ENCODE measurements around the gene NPRL2. TPM values are rescaled to one million over a fixed set of nuclear protein-coding genes. Genes with fewer than 3 reads are reported as not detected.

NPRL2 gene
- total and polyA plus RNA-seq, 9 of the 15 experiments (the other 6 are each of a cell fraction or from before 2014, with no cell fraction given), result 17.4 to 40.4 (median 24.4) TPM

GRCh38 chr3:50350527-50351322 lies at the start of gene NPRL2, which contains the start of gene CYB561D2 (continued):
- TF ChIP-seq SIN3A (IDR thresholded peaks at IDR 0.05; ENCODE audit: borderline replicate concordance in 2 of 2, control insufficient read depth in 1 of 2, low read depth in 2 of 2, low read length in 2 of 2) (peak; percentile 70 to 87; a peak in 2 of 4 replicates), FOXJ3 (CRISPR knock-in tag; IDR thresholded peaks at IDR 0.05) (no peak), ZC3H11A (IDR thresholded peaks at IDR 0.05; ENCODE audit: low read depth, low read length) (no peak), ZNF830 (CRISPR knock-in tag; IDR thresholded peaks at IDR 0.05) (no peak), NFATC3 (IDR thresholded peaks at IDR 0.05) (no peak), ZFP1 (CRISPR knock-in tag; IDR thresholded peaks at IDR 0.05) (no peak), ZNF589 (CRISPR knock-in tag; IDR thresholded peaks at IDR 0.05; ENCODE audit: low read depth) (0 out of 2 replicates have a peak, but pooled peaks have one; percentile 47), ZBTB1 (CRISPR knock-in tag; IDR thresholded peaks at IDR 0.05; ENCODE audit: borderline replicate concordance, low read depth) (no peak), CHD2 (IDR thresholded peaks at IDR 0.05; ENCODE audit: low read depth, low read length) (peak; percentile 59; the same call in 1 of the 2 replicates), WHSC1 (IDR thresholded peaks at IDR 0.05; ENCODE audit: low read length) (no peak), ZNF436 (CRISPR knock-in tag; IDR thresholded peaks at IDR 0.05) (no peak), ZNF24 (IDR thresholded peaks at IDR 0.05) (no peak), TOE1 (IDR thresholded peaks at IDR 0.05; ENCODE audit: borderline replicate concordance) (no peak), TOE1 (CRISPR knock-in tag; IDR thresholded peaks at IDR 0.05; ENCODE audit: borderline replicate concordance, low read depth) (0 out of 2 replicates have a peak, but pooled peaks have one; percentile 51), ZNF143 (CRISPR knock-in tag; IDR thresholded peaks at IDR 0.05) (peak; percentile 100), BRD9 (IDR thresholded peaks at IDR 0.05; ENCODE audit: low read depth, partially characterized antibody) (no peak), SRSF1 (IDR thresholded peaks at IDR 0.05; ENCODE audit: low read depth, low read length) (no peak), ZNF121 (CRISPR knock-in tag; conservative IDR thresholded peaks at IDR 0.05) (no peak), TCF15 (CRISPR knock-in tag; IDR thresholded peaks at IDR 0.05) (no peak), TBP (optimal IDR thresholded peaks at IDR 0.05; ENCODE audit: low read depth, low read length) (peak; percentile 46), ZBTB8A (IDR thresholded peaks at IDR 0.05; ENCODE audit: partially characterized antibody) (no peak), ZFX (CRISPR knock-in tag; IDR thresholded peaks at IDR 0.05) (peak; percentile 75), KDM2B (CRISPR knock-in tag; IDR thresholded peaks at IDR 0.05) (no peak; the same call in 1 of the 2 replicates), HMGN3 (IDR thresholded peaks at IDR 0.05; ENCODE audit: borderline replicate concordance, extremely low read depth, insufficient read length, low read depth, low read length) (peak; percentile 55), FOXM1 (IDR thresholded peaks at IDR 0.05; ENCODE audit: low read depth) (no peak), FOXM1 (CRISPR knock-in tag; IDR thresholded peaks at IDR 0.05; ENCODE audit: low read depth) (no peak)
- TF ChIP-seq, protein P1, sequence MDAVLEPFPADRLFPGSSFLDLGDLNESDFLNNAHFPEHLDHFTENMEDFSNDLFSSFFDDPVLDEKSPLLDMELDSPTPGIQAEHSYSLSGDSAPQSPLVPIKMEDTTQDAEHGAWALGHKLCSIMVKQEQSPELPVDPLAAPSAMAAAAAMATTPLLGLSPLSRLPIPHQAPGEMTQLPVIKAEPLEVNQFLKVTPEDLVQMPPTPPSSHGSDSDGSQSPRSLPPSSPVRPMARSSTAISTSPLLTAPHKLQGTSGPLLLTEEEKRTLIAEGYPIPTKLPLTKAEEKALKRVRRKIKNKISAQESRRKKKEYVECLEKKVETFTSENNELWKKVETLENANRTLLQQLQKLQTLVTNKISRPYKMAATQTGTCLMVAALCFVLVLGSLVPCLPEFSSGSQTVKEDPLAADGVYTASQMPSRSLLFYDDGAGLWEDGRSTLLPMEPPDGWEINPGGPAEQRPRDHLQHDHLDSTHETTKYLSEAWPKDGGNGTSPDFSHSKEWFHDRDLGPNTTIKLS (IDR thresholded peaks at IDR 0.05; ENCODE audit: borderline replicate concordance, low read depth), result peak; percentile 89; the same call in 1 of the 2 replicates
- TF ChIP-seq, protein P2, sequence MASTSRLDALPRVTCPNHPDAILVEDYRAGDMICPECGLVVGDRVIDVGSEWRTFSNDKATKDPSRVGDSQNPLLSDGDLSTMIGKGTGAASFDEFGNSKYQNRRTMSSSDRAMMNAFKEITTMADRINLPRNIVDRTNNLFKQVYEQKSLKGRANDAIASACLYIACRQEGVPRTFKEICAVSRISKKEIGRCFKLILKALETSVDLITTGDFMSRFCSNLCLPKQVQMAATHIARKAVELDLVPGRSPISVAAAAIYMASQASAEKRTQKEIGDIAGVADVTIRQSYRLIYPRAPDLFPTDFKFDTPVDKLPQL (IDR thresholded peaks at IDR 0.05; ENCODE audit: extremely low read depth, insufficient read length), result no peak

Measured in K562 (cell line).